ENCODE data around the gene HHATL.

- TF ChIP-seq CTCF (IDR thresholded peaks at IDR 0.05; ENCODE audit: insufficient read depth, low read depth, low read length) = no peak
- no peak for TF ChIP-seq EZH2 (IDR thresholded peaks at IDR 0.05; ENCODE audit: insufficient read depth, low read length)
These were observed 6.0 kb downstream of the HHATL start for GRCh38 chr3:42696356-42697288.
